Measurements from ENCODE around the gene PMPCA. TPM values are rescaled to one million over a fixed set of nuclear protein-coding genes. Genes with fewer than 3 reads are reported as not detected.

The PMPCA gene
- total and polyA plus RNA-seq, 4 donors: 27.0 to 75.6 (median 41.6) TPM

DNA sequence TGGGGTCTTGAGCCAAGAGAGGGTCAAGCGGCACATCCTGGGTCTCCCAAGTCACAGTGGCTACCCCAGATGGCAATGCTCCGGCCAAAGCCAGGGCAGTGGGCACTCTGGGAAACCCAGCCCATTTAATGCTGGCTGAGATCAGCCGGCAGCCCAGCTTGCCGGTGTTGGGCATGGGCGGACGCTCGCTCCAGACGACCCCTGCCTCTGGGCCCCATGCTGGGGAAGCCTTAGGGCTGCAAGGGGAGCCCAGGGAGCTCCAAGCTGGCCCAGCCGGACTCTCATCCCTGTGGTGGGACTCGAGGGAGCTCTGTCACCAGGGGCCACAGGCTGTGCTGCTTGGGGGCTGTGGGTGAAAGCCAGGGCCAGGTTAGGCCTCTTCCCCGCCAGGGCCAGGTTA lies 31.1 kb upstream of the PMPCA start:
- Histone ChIP-seq H3K9ac (ENCODE audit: low read depth in 1 of 2, low read length in 2 of 2) (no peak overlapping the region), H3K27me3 (ENCODE audit: control insufficient read depth in 4 of 4, insufficient read depth in 4 of 4, low read length in 3 of 4) (no peaks in the 10 kb centered on the region), H3K27ac (ENCODE audit: low read depth in 1 of 2, low read length in 2 of 2) (no peak overlapping the region), H3K9me3 (ENCODE audit: control insufficient read depth in 4 of 4, low read length in 3 of 4) (no peaks in the 10 kb centered on the region), H3K36me3 (ENCODE audit: control insufficient read depth in 4 of 4, insufficient read depth in 3 of 4, low read depth in 1 of 4, low read length in 3 of 4) (peaks cover 6 to 51% (median 17%) of the 10 kb centered on the region in 4 donors), H3K4me3 (ENCODE audit: low read depth in 1 of 3, low read length in 3 of 3) (no peak overlapping the region), H3K4me1 (ENCODE audit: control insufficient read depth in 4 of 4, insufficient read depth in 4 of 4, low read length in 3 of 4) (peaks cover 0 to 15% (median 4%) of the 10 kb centered on the region in 4 donors)
- 97% methylated on average over 11 of the region's 11 CpGs for WGBS
- TF ChIP-seq HNF4G (IDR thresholded peaks at IDR 0.05) (no peak), SP1 (IDR thresholded peaks at IDR 0.05) (no peak), FOXA1 (IDR thresholded peaks at IDR 0.05) (no peak)
- no peak for DNase-seq (ENCODE audit: low spot score)

DNA sequence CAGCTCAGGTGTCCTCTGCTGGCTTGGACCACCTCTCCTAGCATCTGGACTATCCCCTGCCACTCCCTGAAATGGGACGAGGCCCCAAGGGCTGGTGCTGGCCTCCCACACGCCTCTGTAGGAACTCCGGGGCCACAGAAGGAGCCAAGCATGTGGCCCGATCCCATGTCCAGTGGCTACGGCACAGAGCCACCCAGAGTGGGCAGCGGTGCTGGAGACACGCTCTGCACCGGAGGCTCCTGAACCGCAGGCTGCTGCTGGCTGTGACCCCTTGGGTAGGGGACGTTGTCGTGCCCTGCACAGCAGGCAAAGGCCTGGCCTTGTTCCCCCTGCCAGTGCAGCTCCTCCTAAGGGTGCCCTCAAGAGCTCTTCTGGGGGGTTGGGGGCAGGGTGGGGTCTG lies 30.6 kb upstream of the PMPCA start:
- no peaks in the 10 kb centered on the region for H3K9me3 ChIP-seq (ENCODE audit: control insufficient read depth in 4 of 4, low read length in 3 of 4)
- no peak for DNase-seq (ENCODE audit: low spot score)
- TF ChIP-seq SP1 (IDR thresholded peaks at IDR 0.05): no peak
- no peak for TF ChIP-seq HNF4A (conservative IDR thresholded peaks at IDR 0.05)
- TF ChIP-seq YY1 (IDR thresholded peaks at IDR 0.05): no peak
- TF ChIP-seq NR2F2 (IDR thresholded peaks at IDR 0.05): no peak
- TF ChIP-seq RAD21 (IDR thresholded peaks at IDR 0.05): no peak
- TF ChIP-seq EGR1 (IDR thresholded peaks at IDR 0.05; ENCODE audit: low read depth in 2 of 2): no peak
- TF ChIP-seq FOXA2 (IDR thresholded peaks at IDR 0.05): no peak
- TF ChIP-seq ATF3 (IDR thresholded peaks at IDR 0.05): no peak
- TF ChIP-seq GABPA (IDR thresholded peaks at IDR 0.05 in 1 of 2, conservative IDR thresholded peaks at IDR 0.05 in 1 of 2): no peak
- TF ChIP-seq, protein P1, sequence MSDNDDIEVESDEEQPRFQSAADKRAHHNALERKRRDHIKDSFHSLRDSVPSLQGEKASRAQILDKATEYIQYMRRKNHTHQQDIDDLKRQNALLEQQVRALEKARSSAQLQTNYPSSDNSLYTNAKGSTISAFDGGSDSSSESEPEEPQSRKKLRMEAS (IDR thresholded peaks at IDR 0.05): no peak
- TF ChIP-seq, protein P2, sequence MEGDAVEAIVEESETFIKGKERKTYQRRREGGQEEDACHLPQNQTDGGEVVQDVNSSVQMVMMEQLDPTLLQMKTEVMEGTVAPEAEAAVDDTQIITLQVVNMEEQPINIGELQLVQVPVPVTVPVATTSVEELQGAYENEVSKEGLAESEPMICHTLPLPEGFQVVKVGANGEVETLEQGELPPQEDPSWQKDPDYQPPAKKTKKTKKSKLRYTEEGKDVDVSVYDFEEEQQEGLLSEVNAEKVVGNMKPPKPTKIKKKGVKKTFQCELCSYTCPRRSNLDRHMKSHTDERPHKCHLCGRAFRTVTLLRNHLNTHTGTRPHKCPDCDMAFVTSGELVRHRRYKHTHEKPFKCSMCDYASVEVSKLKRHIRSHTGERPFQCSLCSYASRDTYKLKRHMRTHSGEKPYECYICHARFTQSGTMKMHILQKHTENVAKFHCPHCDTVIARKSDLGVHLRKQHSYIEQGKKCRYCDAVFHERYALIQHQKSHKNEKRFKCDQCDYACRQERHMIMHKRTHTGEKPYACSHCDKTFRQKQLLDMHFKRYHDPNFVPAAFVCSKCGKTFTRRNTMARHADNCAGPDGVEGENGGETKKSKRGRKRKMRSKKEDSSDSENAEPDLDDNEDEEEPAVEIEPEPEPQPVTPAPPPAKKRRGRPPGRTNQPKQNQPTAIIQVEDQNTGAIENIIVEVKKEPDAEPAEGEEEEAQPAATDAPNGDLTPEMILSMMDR (IDR thresholded peaks at IDR 0.05; ENCODE audit: low read depth, low read length, missing input control): no peak
- no peak for TF ChIP-seq FOXA1 (IDR thresholded peaks at IDR 0.05)
- TF ChIP-seq, protein P3, sequence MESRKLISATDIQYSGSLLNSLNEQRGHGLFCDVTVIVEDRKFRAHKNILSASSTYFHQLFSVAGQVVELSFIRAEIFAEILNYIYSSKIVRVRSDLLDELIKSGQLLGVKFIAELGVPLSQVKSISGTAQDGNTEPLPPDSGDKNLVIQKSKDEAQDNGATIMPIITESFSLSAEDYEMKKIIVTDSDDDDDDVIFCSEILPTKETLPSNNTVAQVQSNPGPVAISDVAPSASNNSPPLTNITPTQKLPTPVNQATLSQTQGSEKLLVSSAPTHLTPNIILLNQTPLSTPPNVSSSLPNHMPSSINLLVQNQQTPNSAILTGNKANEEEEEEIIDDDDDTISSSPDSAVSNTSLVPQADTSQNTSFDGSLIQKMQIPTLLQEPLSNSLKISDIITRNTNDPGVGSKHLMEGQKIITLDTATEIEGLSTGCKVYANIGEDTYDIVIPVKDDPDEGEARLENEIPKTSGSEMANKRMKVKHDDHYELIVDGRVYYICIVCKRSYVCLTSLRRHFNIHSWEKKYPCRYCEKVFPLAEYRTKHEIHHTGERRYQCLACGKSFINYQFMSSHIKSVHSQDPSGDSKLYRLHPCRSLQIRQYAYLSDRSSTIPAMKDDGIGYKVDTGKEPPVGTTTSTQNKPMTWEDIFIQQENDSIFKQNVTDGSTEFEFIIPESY (IDR thresholded peaks at IDR 0.05): no peak
- no peak for TF ChIP-seq TAF1 (conservative IDR thresholded peaks at IDR 0.05)
- TF ChIP-seq HNF4G (IDR thresholded peaks at IDR 0.05): no peak
- no peak for TF ChIP-seq RXRA (IDR thresholded peaks at IDR 0.05)
- TF ChIP-seq JUND (IDR thresholded peaks at IDR 0.05): no peak
- H3K36me3 ChIP-seq (ENCODE audit: control insufficient read depth in 4 of 4, insufficient read depth in 3 of 4, low read depth in 1 of 4, low read length in 3 of 4): peaks cover 6 to 54% (median 17%) of the 10 kb centered on the region in 4 donors
- no peak overlapping the region for H3K4me3 ChIP-seq (ENCODE audit: low read depth in 1 of 3, low read length in 3 of 3)
- H3K9ac ChIP-seq (ENCODE audit: low read depth in 1 of 2, low read length in 2 of 2): no peak overlapping the region
- 95% methylated on average over 11 of the region's 11 CpGs for WGBS
- no peaks in the 10 kb centered on the region for H3K27me3 ChIP-seq (ENCODE audit: control insufficient read depth in 4 of 4, insufficient read depth in 4 of 4, low read length in 3 of 4)
- no peak overlapping the region for H3K27ac ChIP-seq (ENCODE audit: low read depth in 1 of 2, low read length in 2 of 2)
- peaks cover 0 to 15% (median 4%) of the 10 kb centered on the region in 4 donors for H3K4me1 ChIP-seq (ENCODE audit: control insufficient read depth in 4 of 4, insufficient read depth in 4 of 4, low read length in 3 of 4)

Measured in liver (tissue), 9 donors.